Right renal pelvis (tissue), 4 donors: ENCODE data around the gene HERC3. TPM values are rescaled to one million over a fixed set of nuclear protein-coding genes. Genes with fewer than 3 reads are reported as not detected.
A peak's percentile ranks its signal among the peaks of the same experiment; 100 is the strongest.

Experiments used
- DNase-seq, 4 donors: peaks; one replicate each; pipeline ENCODE4 v3.0.0-alpha.2; 2013; ENCODE audit warnings: low read depth in 4 of 4, low spot score in 3 of 4, missing footprints in 1 of 4
- polyA plus RNA-seq, 4 donors: library from polyadenylated mRNA; unstranded; fragments of 120-200 nt; gene quantifications; one replicate each; pipeline ENCODE4 v1.2.1, GENCODE V29; 2013; ENCODE audit not compliant: insufficient read length in 4 of 4

HERC3 gene
- polyA plus RNA-seq, 4 donors = 12.1 to 19.5 (median 16.9) TPM

GRCh38 chr4:88659055-88659889 is 67.0 kb downstream of the HERC3 start:
- peak; percentile 20 to 43 (median 22) for DNase-seq

GRCh38 chr4:88659890-88660208 is 67.6 kb downstream of the HERC3 start:
- DNase-seq = no peak

GRCh38 chr4:88660446-88661294 is 68.4 kb downstream of the HERC3 start:
- DNase-seq = no peak

- DNase-seq = no peak
Measured at GRCh38 chr4:88661739-88662138, 69.5 kb downstream of the HERC3 start.

GRCh38 chr4:88672987-88673386 is 80.7 kb downstream of the HERC3 start:
- DNase-seq = no peak

- DNase-seq = no peak
Measured at GRCh38 chr4:88673886-88674285, 81.6 kb downstream of the HERC3 start.

GRCh38 chr4:88674565-88674964 is 82.3 kb downstream of the HERC3 start:
- no peak for DNase-seq

- DNase-seq = no peak
Measured at GRCh38 chr4:88674979-88675378, 82.7 kb downstream of the HERC3 start.

- no peak for DNase-seq
Measured at GRCh38 chr4:88675543-88675942, 83.3 kb downstream of the HERC3 start.

GRCh38 chr4:88681209-88681608 is 88.9 kb downstream of the HERC3 start:
- no peak for DNase-seq

GRCh38 chr4:88690355-88690754 is 98.1 kb downstream of the HERC3 start:
- DNase-seq = no peak

- DNase-seq = no peak
Measured at GRCh38 chr4:88693792-88694191, 101.5 kb downstream of the HERC3 start.

- DNase-seq = no peak
Measured at GRCh38 chr4:88696630-88697029, 104.3 kb downstream of the HERC3 start.

GRCh38 chr4:88697141-88697540 is 104.9 kb downstream of the HERC3 start:
- DNase-seq = no peak

GRCh38 chr4:88697588-88698329 is 105.5 kb downstream of the HERC3 start, which contains the start of gene NAP1L5:
TSS of gene NAP1L5 (minus strand) at chr4:88697829. CDS start at chr4:88697754, 75 bp downstream.
- DNase-seq = no peak

- no peak for DNase-seq
Measured at GRCh38 chr4:88698519-88698918, 106.2 kb downstream of the HERC3 start.

GRCh38 chr4:88702782-88703181 is 110.5 kb downstream of the HERC3 start:
- no peak for DNase-seq

GRCh38 chr4:88705223-88705622 is 112.9 kb downstream of the HERC3 start:
- DNase-seq = no peak

GRCh38 chr4:88705805-88706492 is 113.7 kb downstream of the HERC3 start:
- no peak for DNase-seq

- DNase-seq = peak in 1 of 4 donors; percentile 22
Measured at GRCh38 chr4:88706574-88706973, 114.3 kb downstream of the HERC3 start.
